HG02884 (cell line): ENCODE data around the gene RBP2.

Experiments
- ATAC-seq: cut with Tn5 transposase; IDR thresholded peaks from one replicate; pipeline ENCODE4 v1.9.1; 2021; ENCODE audit warnings: mild to moderate bottlenecking, moderate library complexity; ENCODE audit not compliant: unreplicated experiment

Gene RBP2

DNA sequence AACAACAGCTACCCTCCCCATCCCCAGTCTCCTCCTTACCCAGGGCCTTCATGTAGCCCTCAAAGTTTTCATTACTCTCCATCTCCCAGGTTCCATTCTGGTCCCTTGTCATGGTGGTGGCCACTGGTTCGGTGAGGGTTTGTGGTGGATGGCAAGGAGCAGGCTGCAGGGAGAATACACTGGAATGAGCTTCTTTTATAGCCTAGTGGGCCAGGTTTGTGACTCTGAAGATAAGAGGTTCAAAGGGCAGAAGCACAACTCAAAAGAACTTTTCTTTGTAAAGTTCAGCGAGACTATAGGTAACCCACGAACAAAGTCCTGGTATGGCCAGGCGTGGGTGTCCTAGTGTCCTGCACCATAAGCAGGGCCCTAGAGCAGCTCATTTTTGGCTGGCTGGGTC is at the start of gene RBP2:
RBP2 (minus strand) TSS at position 169 of the 400 bp plus-strand sequence; CDS start at position 112, 57 bp downstream.
- ATAC-seq: no peak

DNA sequence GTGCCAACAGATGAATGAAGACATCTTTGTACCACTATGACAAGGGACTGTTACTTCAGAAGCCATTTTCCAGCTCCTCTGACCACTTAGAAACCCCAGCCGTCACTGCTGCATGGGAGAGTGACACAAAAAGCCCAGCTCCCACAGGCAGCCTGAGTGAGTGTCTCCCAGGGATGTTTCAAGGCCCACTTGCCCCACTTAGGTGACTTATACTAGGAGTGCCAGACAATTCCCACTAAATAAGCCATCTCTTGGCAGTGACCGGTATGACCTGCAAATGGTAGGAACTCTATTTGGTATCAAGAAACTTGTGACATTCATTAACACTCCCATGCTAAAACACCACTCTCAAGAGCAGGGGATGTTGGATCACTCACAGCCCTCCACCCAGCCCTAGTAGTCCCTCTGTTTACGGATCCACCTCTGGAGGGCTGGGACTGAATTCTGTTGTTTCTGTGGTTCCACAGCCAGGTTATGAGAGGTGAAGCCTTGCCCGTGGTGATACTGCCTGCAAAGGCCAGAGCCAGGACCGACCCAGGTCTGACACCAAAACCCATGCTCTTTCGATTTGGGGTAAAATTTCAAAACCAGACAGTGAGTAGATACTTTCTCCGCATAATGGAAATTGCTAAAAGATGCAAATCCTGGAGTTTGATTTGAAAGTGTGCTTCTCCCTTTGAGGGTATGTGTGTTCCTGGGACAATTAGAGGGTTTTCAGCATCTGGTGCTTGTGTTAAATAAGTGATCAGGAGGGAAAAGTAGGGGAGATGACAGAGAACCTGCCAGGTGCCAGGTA is 48.7 kb upstream of the RBP2 start:
- no peak for ATAC-seq

DNA sequence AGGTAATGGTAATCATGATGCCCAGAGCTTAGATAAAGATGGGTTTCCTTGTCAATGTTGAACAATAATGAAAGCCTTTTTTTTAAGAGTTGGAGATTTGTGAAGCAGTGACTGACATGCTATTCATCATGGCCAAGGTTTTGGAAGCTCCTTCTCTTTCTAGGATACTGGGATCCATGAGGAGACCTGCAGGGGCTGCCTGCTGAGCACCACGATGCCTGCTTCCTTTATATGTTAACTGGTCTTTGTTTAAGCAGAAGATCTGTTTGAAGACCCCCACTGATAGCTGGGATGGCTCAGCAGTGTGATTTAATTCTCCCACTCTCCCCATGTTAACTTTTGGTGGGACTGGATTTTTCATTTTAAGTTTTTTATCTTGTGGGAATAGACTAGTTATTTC is 47.4 kb upstream of the RBP2 start:
- ATAC-seq: no peak

DNA sequence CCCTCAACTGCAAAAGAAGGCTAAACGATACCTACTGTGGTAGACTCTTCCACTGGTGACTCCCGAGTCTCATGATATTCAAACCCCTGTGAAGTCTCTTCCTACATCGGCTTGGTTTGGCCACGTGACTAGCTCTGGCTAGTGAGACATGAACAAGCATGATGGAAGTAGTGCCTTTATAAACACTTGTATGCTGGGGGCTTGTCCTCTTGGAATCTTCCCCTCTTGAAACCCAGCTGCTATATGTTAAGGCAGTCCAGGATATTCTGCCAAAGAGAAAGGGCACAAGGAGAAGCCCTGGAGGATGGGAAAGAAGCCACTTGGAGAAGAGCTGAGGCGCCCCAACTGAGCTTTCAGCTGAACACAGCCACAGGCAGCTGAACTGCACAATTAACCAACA is 46.9 kb upstream of the RBP2 start:
- ATAC-seq: no peak

DNA sequence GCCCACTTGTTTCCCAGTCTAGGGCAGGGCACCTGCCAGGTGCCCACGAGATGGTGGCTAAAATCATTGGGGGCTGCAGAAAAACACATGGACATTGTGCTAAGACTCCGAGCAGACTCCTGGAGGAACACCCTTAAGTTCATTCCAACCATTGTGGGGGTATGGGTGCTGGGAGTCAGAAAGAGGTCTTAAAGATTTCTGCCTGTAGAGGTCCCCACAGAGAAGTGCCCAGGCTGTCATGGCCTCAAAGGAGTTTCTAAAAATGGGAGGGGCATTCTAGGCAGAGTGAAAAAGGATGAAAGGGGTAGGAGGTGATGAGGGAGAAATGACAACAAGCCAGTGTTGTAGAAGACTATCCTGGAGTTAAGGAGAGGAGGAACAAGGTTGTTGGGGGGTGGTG is 46.1 kb upstream of the RBP2 start:
- no peak for ATAC-seq

DNA sequence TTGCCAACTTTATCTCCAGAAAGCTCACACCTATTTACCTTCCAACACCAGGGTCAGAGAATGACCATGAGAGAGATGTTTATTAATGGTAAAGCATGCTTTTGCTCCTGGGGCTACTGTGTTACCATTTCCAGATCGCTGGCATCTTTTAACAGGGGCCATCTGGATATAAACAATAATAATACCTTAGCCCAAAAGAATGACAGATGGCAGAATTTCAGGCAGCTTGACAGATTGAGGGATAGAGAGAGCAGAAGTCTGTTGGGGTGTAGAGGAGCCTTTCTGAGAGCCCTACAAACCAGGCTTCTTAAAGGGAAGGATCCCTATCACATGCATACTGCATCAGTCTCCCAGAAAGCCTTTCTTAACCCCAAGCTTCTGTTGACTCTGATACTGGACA is 45.5 kb upstream of the RBP2 start:
- no peak for ATAC-seq

DNA sequence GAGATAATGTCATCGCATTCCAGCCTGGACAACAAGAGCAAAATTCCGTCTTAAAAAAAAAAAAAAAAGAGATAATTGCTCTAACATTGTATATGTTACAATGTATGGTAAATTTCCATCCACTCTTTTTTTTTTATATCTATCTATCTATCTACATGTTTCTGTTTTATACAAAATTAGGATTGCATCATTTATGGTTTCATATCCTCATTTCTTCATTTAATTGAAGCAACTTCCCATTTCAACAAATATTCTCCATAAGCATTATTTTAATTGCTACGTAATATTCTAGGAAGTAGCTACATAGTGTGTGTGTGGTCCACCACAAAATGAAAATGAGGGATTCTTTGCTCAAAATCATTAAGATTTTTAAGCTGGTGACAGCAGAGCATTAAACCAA is 44.8 kb upstream of the RBP2 start:
- ATAC-seq: no peak

DNA sequence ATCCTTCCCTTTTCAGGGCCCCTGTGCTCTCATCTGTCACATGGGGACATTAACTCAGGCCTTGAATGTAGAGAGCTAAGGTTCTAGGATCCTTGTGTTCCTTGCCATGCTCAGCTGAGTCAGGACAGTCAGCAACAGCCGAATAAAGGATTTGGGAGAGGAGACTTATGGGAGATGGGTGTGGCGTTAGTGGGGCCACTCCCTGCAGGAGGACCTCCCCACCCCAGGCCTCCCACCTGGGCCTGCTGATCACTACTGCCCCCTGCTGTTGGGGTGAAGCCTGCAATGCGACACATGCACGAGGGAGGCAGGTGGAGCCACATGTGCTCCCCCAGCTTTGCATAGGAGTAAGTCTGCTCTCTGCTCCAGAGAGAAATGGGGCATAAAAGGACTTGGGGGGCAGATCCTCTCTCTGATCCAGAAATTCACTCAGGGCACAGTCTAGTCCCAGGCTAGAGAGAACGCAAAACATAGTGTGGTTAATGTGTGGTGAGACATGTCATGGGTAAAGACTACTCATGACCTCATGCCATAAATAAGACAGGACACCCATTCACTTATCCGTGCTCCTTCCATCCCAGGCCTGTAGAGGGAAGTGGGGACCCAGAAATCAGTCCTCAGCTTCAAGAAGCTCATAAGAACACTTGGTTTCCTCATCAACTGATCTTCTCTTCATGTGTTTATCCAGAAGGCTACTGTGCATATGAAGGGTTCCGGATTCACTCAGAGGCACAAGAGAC is 43.9 kb upstream of the RBP2 start:
- ATAC-seq: no peak

DNA sequence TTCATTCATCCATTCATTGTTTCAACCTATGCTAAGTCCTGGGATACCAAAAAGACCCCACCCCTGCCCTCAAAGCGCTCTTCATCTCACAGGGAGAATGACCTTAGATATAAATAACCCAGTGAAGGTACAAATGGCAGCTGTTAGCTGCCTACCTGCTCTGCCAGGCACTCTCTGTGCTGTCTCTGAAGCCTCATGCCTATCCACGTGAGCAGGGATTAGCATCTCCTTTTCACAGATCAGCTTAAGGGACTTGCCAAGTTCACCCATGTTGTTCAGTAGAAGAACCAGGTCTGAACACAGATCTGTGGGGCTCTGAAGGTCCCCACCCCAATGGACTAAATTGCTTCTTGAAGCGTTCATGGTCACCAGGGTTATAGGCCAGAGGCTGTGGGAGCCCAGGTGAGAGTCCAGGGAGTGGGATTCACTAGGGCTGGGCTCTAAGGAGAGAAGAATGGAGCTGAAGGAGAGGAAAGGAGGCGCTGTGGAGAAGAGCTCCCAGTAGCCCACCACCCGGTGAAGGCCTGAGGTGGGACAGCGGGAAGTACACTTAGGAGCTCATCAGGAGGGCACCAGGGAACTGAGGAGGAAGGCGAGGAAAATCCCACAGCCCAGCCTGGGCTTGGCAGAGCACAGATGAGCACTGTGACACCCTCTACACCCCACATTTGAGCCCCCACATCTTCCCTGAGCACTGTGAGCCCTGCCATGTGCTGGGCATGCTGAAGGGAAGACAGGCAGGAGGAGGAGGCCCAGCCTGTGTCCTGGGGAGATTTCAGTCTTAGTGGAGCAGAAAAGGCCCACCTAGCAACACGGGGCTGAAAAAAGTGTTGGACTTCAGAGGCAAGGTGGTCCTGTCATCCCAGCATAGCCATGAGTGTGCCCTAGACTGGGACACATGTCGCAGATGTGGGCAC is 42.9 kb upstream of the RBP2 start:
- ATAC-seq: no peak

DNA sequence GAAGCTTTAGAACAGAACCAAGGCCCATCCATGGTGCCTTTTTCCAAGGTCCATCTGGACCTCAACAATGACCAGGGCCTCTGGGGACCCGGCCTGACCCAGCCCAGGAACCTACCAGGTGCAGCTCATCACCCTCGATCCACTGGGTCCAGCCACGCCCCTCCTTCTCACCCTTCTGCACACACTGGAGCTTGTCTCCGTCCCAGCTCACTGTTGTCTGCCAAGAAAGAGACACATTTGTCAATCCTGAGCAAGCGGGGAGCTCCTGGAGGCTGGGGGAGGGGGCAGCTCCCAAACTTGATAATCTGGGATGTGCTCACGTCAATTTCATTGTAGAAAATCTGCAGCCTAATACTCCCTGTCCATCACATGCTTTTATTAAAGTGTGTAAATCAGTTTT is 42.0 kb upstream of the RBP2 start:
- ATAC-seq: no peak

DNA sequence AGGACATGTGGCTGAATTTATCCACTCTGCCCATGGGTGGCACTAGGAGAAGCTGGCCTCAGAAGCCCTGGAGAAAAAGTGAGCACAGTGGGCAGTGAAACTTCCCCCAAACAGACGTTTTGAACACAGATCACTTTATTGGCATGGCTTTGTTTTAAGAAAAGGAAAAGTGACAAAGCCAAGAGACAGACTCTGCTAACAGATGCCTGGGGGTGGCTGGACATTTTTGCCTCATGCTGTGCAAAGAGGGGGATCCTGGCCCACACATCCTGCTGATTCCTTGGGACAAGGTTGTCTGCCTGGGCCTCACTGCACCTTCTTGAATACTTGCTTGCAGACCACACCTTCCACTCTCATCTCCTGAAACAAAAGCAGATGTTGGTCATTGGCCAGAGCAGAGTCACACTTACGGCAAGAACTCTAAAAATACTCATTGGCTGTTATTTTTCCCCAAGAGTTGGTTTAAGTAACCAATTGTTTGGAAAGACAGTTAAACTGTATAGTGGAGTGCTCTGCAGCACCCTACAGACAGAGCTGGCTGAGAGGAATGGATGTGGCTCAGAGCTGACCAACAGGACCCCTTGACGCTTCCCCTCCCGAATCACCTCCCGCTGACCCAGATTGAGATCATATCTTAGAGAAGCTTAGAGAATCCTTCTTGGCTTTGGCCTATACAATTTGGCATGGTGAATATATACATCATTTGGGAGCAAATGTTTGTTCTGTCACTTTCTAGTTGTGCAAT is 41.2 kb upstream of the RBP2 start:
- no peak for ATAC-seq

DNA sequence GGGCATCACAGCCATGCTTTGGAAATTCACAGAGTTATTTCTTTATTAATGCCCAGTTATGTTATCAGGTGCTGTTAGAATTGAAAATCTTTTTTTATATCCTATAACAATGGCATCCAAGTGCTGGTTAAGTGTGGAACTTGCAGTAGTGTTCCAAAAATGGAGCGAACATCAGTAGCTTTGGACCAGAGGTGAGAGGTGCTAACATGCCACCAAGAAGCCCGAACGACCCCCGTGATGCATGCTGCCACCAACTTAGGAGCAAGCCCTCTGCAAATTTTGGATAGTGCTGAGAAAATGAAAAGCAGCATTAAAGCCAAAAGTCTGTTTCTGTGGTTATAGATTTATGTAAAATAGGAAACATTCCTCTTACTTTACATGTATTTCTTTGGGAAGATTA is 38.4 kb upstream of the RBP2 start:
- ATAC-seq: no peak

DNA sequence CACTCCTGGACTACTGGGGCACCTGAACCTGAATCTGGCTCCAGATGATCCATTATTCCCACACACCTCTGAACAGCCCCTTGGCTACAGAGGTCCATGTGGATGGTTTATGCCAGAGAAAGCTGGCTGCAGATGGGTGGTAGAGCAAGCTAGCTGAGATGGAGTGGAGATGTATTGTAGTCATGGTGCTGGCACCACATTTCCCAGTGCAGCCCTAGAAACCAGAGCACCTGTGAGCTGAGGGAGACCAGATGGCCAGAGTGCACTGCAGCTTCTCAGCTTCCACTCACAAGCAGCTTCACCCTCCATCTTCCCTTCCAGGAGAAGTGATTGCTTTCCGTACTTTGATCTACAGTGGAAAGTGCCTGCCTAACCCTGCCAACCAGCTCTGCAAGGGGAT is 33.3 kb upstream of the RBP2 start:
- ATAC-seq: no peak

DNA sequence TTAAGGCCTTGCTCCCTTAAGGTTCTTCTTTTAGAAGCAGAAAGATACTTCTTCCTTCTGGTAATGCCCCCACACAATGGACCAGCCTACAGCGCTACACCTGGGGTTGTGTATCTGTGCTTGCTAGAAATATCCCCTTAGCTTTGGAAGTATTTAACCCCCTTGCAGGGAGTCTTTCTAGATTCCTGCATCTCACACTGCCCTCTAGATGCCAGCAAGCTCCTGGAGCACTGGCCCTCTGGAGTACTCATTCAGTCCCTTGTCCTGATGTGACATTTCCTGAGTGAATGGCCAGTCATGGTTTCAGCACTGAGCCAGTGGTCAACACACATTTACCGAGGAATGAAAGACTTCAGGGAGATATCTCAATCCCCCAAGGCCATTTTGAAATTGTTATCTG is 30.4 kb upstream of the RBP2 start:
- ATAC-seq: no peak

DNA sequence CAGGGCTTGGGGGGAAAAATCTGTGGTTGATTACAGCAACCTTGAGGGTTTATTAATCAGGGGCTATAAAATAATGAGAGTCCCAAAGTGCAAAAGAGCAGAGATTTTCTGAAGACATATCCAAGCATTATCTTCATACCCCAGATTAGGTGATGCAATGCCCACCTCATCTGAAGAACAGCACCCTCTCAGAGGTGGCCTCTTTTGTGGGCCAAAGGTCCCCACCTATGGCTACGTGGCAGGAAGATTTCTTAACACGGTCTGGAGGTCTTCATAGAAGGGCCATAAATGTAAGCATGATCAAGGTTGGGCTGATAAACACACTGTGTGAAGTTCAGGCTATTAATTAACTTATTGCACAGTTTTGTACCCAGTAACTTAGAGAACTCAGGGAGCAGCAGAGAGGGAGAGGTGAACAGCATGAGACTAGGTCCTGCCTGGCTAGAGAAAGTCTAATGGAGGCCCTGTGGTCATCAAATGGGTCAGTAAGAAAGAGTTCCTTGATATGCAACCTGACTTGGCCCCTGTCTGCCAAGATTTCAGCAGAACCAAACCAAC is 29.6 kb upstream of the RBP2 start:
- ATAC-seq: no peak

DNA sequence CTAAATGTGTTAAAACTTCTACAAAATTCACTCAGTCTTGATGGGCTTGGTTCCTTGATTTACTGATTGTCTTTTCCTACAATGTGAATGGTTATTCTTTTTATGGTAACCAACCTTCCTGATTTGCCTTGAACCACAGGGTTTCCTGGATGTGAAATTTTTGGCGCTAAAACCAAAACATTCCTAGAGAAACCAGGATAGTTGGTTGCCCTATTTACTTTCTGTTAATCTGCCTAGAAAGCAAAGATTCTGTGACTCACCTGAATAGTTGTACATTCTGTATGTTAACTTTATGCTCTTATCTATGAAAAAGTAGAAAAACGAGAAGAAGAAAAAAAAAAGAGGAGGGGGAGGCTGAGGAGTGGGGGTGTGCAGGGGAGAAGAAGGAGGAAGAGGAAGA is 23.2 kb upstream of the RBP2 start:
- ATAC-seq: no peak

DNA sequence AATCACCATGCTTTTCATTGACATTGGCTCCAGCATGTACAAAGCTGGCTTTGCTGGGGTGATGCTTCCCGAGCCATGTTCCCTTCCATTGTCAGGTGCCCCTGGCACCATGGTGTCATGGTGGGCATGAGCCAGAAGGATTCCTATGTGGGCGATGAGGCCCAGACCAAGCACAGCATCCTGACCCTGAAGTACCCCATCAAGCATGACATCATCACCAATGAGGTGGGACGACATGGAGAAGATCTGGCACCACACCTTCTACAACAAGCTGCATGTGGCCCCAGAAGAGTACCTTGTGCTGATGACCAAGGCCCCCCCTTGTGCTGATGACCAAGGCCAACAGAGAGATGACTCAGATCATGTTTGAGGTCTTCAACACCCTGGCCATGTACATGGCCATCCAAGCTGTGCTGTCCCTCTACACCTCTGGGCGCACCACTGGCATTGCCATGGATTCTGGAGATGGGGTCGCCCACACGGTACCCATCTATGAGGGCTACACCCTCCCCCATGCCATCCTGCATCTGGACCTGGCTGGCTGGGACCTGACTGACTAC is 17.6 kb upstream of the RBP2 start:
- ATAC-seq: no peak

DNA sequence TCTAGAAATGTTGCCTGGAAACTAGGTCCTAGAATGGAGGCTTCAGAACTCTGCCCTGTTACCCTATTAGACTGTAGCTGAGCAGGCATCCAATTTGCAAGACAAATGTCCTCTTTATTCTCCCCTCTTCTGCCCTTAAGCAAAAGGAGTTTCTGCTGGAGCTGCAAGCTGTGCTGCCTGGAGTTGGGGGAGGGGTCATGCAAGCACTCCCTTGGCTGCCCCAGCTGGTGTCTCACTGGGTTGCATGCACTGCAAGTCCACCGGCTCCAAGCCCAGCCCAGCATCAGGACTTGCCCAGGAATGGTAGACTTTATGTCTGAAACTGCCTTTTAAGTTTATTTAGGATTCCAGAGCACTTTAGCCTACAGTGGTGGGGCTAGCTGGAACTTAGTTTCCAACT is 15.7 kb upstream of the RBP2 start:
- ATAC-seq: no peak

DNA sequence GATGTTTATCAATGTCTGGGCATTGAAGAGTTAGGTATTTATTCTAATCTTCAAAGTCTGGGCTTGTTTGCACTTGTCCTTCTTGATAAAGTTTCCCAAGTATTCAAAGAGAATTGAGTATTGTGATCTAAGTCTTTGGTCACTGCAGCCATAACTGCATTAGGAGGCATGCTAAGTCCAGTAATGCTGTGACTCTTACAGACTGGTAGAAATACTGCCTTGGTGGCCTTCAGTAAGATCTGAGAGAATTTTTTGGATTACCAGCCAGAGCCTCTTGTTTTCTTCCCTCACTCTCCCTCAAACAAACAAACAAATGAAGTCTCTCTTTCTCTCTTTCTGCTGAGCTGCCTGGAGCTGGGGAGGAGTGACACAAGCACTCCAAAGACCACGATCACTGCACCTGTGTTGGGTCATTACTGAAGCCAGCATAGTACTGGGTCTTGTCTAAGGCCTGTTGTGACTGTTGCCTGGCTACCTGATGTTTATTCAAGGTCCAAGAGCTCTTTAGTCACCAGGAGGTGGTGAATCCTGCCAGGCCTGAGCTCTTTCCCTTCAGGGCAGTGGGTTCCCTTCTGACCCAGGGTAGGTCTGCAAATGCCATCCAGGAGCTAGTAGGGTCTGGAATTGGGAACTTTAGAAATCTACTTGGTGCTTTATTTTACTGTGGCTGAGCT is 14.8 kb upstream of the RBP2 start:
- no peak for ATAC-seq

DNA sequence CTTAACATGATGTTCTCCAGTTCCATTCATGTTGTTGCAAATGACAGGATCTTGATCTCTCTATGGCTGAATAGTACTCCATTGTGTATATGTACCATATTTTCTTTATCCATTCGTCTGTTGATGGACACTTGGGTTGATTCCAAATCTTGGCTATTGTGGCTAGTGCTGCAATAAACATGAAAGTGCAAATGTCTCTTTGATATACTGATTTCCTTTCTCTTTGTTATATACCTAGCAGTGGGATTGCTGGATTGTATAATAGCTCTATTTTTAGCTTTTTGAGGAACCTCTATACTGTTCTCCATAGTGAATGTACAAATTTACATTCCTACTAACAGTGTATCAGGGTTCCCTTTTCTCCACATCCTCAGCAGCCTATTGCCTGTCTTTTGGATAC is 5.9 kb upstream of the RBP2 start:
- no peak for ATAC-seq
